GM21786 (cell line): Measurements from ENCODE around the gene PRR5.

Experiments used
- ATAC-seq: cut with Tn5 transposase; IDR thresholded peaks from one replicate; pipeline ENCODE4 v1.9.1; 2021; ENCODE audit not compliant: unreplicated experiment

The PRR5 gene

GRCh38 chr22:44691796-44692661 is 10.0 kb upstream of the PRR5 start:
- ATAC-seq = no peak

- no peak for ATAC-seq
Observed at GRCh38 chr22:44692662-44693007, 9.4 kb upstream of the PRR5 start.

- ATAC-seq = no peak
Observed at GRCh38 chr22:44693145-44693544, 8.9 kb upstream of the PRR5 start.

- no peak for ATAC-seq
Observed at GRCh38 chr22:44693756-44694155, 8.2 kb upstream of the PRR5 start.

GRCh38 chr22:44697423-44698141 is 4.4 kb upstream of the PRR5 start:
- ATAC-seq = no peak

- no peak for ATAC-seq
Observed at GRCh38 chr22:44698531-44699421, 3.2 kb upstream of the PRR5 start.

GRCh38 chr22:44700456-44700855 is 1.5 kb upstream of the PRR5 start:
- no peak for ATAC-seq

GRCh38 chr22:44701187-44701790 is 715 bp upstream of the PRR5 start:
- ATAC-seq = no peak

- peak; percentile 10 for ATAC-seq
Observed at GRCh38 chr22:44702479-44703198, 635 bp downstream of the PRR5 start.

- no peak for ATAC-seq
Observed at GRCh38 chr22:44703255-44703870, 1.4 kb downstream of the PRR5 start.

GRCh38 chr22:44704159-44705021 is 2.4 kb downstream of the PRR5 start:
- ATAC-seq = no peak

GRCh38 chr22:44705022-44705297 is 3.0 kb downstream of the PRR5 start:
- ATAC-seq = no peak

GRCh38 chr22:44706488-44706887 is 4.5 kb downstream of the PRR5 start:
- ATAC-seq = no peak

- ATAC-seq = no peak
Observed at GRCh38 chr22:44707178-44707577, 5.2 kb downstream of the PRR5 start.

- no peak for ATAC-seq
Observed at GRCh38 chr22:44707752-44708151, 5.7 kb downstream of the PRR5 start.

GRCh38 chr22:44709881-44710392 is 7.9 kb downstream of the PRR5 start:
- ATAC-seq = no peak

GRCh38 chr22:44710474-44711240 is 8.7 kb downstream of the PRR5 start:
- no peak for ATAC-seq

GRCh38 chr22:44711241-44711560 is 9.2 kb downstream of the PRR5 start:
- ATAC-seq = no peak
